Smooth muscle cell (in vitro differentiated cells): ENCODE results near the gene MGAT3. TPM values are rescaled to one million over a fixed set of nuclear protein-coding genes. Genes with fewer than 3 reads are reported as not detected.

Source experiments
- DNase-seq: peaks from one replicate; lab custom pipeline; 2025; ENCODE audit not compliant: unreplicated experiment; lab: John Stamatoyannopoulos, UW
- H2AFZ ChIP-seq: fragments of 200-600 bp; sonication (generic); 2 replicates; pipeline ENCODE4 v1.6.0; 2016; ENCODE audit warnings: antibody characterized with exemption, low read depth, mild to moderate bottlenecking
- H3F3A ChIP-seq: fragments of 200-600 bp; sonication (generic); 2 replicates; pipeline ENCODE4 v1.6.0; 2017; ENCODE audit warnings: antibody characterized with exemption, low read depth
- H3K27ac ChIP-seq: fragments of 200-600 bp; sonication (generic); 2 replicates; pipeline ENCODE4 v1.5.1; 2016; ENCODE audit warnings: low read depth, mild to moderate bottlenecking
- H3K27me3 ChIP-seq: fragments of 200-600 bp; sonication (generic); 2 replicates; pipeline ENCODE4 v1.6.1; 2016; ENCODE audit warnings: low read depth, mild to moderate bottlenecking
- H3K36me3 ChIP-seq: fragments of 200-600 bp; sonication (generic); 2 replicates; pipeline ENCODE4 v1.5.1; 2016; ENCODE audit warnings: low read depth
- H3K4me1 ChIP-seq: fragments of 200-600 bp; sonication (generic); 2 replicates; pipeline ENCODE4 v1.5.1; 2016; ENCODE audit warnings: low read depth
- H3K4me2 ChIP-seq: fragments of 200-600 bp; sonication (generic); 2 replicates; pipeline ENCODE4 v1.6.0; 2016; ENCODE audit warnings: mild to moderate bottlenecking
- H3K4me3 ChIP-seq: fragments of 200-600 bp; sonication (generic); 2 replicates; pipeline ENCODE4 v1.5.1; 2016; ENCODE audit warnings: mild to moderate bottlenecking
- H3K79me2 ChIP-seq: fragments of 200-600 bp; sonication (generic); 2 replicates; pipeline ENCODE4 v1.6.0; 2016; ENCODE audit warnings: low read depth, mild to moderate bottlenecking
- H3K9ac ChIP-seq: fragments of 200-600 bp; sonication (generic); 2 replicates; pipeline ENCODE4 v1.6.0; 2016; ENCODE audit warnings: low read depth
- H3K9me3 ChIP-seq: fragments of 200-600 bp; sonication (generic); replicated peaks from 2 replicates; pipeline ENCODE4 v1.5.1; 2016; ENCODE audit warnings: low read depth
- H4K20me1 ChIP-seq: fragments of 200-600 bp; sonication (generic); 2 replicates; pipeline ENCODE4 v1.6.0; 2016; ENCODE audit warnings: low read depth
- CTCF ChIP-seq: fragments of 200-600 bp; sonication (generic); IDR thresholded peaks from 2 replicates; pipeline ENCODE4 v1.5.1; 2017; ENCODE audit warnings: borderline replicate concordance, mild to moderate bottlenecking, antibody characterized with exemption; ENCODE audit not compliant: insufficient read depth, poor library complexity, severe bottlenecking
- WGBS: methylation state at CpG from one replicate; pipeline ENCODE4 v1.1.7; 2016; ENCODE audit warnings: low lambda C conversion rate; 5-methylcytosine and 5-hydroxymethylcytosine counted together
- polyA plus RNA-seq: library from polyadenylated mRNA; unstranded; fragments of >200 nt; fragmentation: Nextera tagmentation; extraction: Ambion mirVana; gene quantifications from 2 replicates; pipeline ENCODE4 v1.2.1, GENCODE V29; 2016
- total RNA-seq: library from RNA; depleted of rRNA; stranded (reverse); fragments of >200 nt; gene quantifications from 2 replicates; pipeline ENCODE4 v1.2.3, GENCODE V29; 2014

Gene MGAT3
- total and polyA plus RNA-seq, 2 experiments from 2014 or later: 3.9 to 7.8 TPM

- H3K27ac ChIP-seq: no peak overlapping the region
- H4K20me1 ChIP-seq: peaks cover 6% of the 10 kb centered on the region
- no peak overlapping the region for H3K9ac ChIP-seq
- no peaks in the 10 kb centered on the region for H3K36me3 ChIP-seq
- peak overlapping the region; percentile 38 for H2AFZ ChIP-seq
- H3K79me2 ChIP-seq: peaks cover 17% of the 10 kb centered on the region
- H3F3A ChIP-seq: peaks cover 10% of the 10 kb centered on the region
- DNase-seq: peak; percentile 72
- no peaks in the 10 kb centered on the region for H3K9me3 ChIP-seq
- H3K4me1 ChIP-seq: peaks cover 11% of the 10 kb centered on the region
- H3K4me3 ChIP-seq: peak overlapping the region; percentile 27
- peak overlapping the region; percentile 82 for H3K4me2 ChIP-seq
- no peaks in the 10 kb centered on the region for H3K27me3 ChIP-seq
- peak; percentile 98 for TF ChIP-seq CTCF
- 12% methylated on average over 39 of the region's 41 CpGs for WGBS
These were observed 78.0 kb downstream of the MGAT3 start for GRCh38 chr22:39534591-39535356.

- 68% methylated on average over 13 of the region's 13 CpGs for WGBS
- TF ChIP-seq CTCF: no peak
- DNase-seq: no peak
- Histone ChIP-seq H3K27me3 (no peaks in the 10 kb centered on the region), H4K20me1 (peaks cover under 1% of the 10 kb centered on the region), H3K4me1 (peaks cover 11% of the 10 kb centered on the region), H3K9ac (no peak overlapping the region), H3F3A (peaks cover 10% of the 10 kb centered on the region), H3K4me3 (no peak overlapping the region), H3K36me3 (no peaks in the 10 kb centered on the region), H3K4me2 (no peak overlapping the region), H3K27ac (no peak overlapping the region), H3K79me2 (peaks cover 13% of the 10 kb centered on the region), H2AFZ (no peak overlapping the region), H3K9me3 (no peaks in the 10 kb centered on the region)
These were observed 78.5 kb downstream of the MGAT3 start for GRCh38 chr22:39535357-39535725.

DNA sequence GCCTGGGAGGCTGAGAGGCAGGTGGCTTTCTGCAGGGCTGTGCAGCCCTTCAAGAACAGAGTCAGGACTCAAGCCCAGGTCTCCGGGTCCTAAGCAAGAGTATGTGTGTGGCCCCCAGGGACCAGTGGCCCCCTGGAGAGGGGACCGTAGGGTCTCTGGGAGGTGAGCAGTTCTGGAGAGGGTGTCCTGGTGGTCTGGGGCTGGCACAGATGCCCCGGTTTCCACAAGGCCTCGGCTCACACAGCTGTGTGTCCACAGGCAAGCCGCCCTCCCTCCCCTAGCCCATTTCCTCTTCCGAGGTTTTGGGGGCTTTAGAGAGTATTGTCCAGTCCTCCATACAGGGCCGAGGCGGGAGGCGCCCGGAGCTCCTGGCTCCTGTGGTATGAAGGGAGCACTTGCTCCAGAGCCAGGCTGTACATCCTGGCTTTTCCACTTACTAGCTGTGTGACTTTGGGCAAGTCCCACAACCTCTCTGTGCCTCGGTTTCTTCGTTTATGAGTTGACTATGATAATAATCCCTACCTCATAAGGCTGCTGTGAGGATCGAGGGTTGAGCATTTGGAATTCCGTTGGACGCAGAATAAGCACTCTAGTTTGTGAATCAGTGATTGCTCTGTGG lies 79.1 kb downstream of the MGAT3 start:
- no peak overlapping the region for H3K27ac ChIP-seq
- no peaks in the 10 kb centered on the region for H3K9me3 ChIP-seq
- H3K27me3 ChIP-seq: no peaks in the 10 kb centered on the region
- no peak for DNase-seq
- H3K4me3 ChIP-seq: no peak overlapping the region
- peaks cover 10% of the 10 kb centered on the region for H3F3A ChIP-seq
- WGBS: 93% methylated on average over 15 of the region's 15 CpGs
- no peak overlapping the region for H3K9ac ChIP-seq
- TF ChIP-seq CTCF: no peak
- no peak overlapping the region for H2AFZ ChIP-seq
- no peaks in the 10 kb centered on the region for H3K36me3 ChIP-seq
- H3K4me1 ChIP-seq: peaks cover 11% of the 10 kb centered on the region
- peaks cover 12% of the 10 kb centered on the region for H3K79me2 ChIP-seq
- no peak overlapping the region for H3K4me2 ChIP-seq
- H4K20me1 ChIP-seq: no peaks in the 10 kb centered on the region
